Activated T-helper 1 cell treated with anti-CD3 and anti-CD28 coated beads, Interleukin-12 subunit alpha, Interleukin-12 subunit beta, Interleukin-2, Interleukin-4 antibody, amounts not matched to agents 30 ng/mL and 10 ng/mL and 1 ng/mL, durations not matched to agents 14 hours and 24 hours and 36 hours (primary cell): ENCODE measurements around the gene GRM8. TPM values are rescaled to one million over a fixed set of nuclear protein-coding genes. Genes with fewer than 3 reads are reported as not detected.

Experiments
- DNase-seq: peaks from one replicate; pipeline ENCODE4 v3.0.0; 2021; ENCODE audit warnings: low spot score
- H3K27ac Mint-ChIP-seq: one replicate; pipeline ENCODE4 v1.8.0; 2021; ENCODE audit warnings: mild to moderate bottlenecking, mixed read lengths
- H3K27me3 Mint-ChIP-seq: one replicate; pipeline ENCODE4 v1.8.0; 2022; ENCODE audit warnings: mild to moderate bottlenecking, moderate library complexity, mixed read lengths; ENCODE audit not compliant: insufficient read depth
- H3K36me3 Mint-ChIP-seq: one replicate; pipeline ENCODE4 v1.8.0; 2021; ENCODE audit warnings: low read depth, mixed read lengths
- H3K4me1 Mint-ChIP-seq: one replicate; pipeline ENCODE4 v1.8.0; 2021; ENCODE audit warnings: low read depth, mixed read lengths
- H3K4me3 Mint-ChIP-seq: one replicate; pipeline ENCODE4 v1.8.0; 2021; ENCODE audit warnings: mild to moderate bottlenecking, moderate library complexity, mixed read lengths
- H3K9me3 Mint-ChIP-seq: one replicate; pipeline ENCODE4 v1.8.0; 2021; ENCODE audit warnings: mixed read lengths
- intact Hi-C: fragments of 100-400 bp; cut with micrococcal nuclease; formaldehyde crosslinking; loops from one replicate; pipeline ENCODE4 v1.15.1; 2024
- total RNA-seq: library from RNA; stranded (reverse); gene quantifications from 2 replicates; pipeline ENCODE4 v1.2.3, GENCODE V29; 2022

GRM8 gene
- not detected in 2 replicates for total RNA-seq

DNA sequence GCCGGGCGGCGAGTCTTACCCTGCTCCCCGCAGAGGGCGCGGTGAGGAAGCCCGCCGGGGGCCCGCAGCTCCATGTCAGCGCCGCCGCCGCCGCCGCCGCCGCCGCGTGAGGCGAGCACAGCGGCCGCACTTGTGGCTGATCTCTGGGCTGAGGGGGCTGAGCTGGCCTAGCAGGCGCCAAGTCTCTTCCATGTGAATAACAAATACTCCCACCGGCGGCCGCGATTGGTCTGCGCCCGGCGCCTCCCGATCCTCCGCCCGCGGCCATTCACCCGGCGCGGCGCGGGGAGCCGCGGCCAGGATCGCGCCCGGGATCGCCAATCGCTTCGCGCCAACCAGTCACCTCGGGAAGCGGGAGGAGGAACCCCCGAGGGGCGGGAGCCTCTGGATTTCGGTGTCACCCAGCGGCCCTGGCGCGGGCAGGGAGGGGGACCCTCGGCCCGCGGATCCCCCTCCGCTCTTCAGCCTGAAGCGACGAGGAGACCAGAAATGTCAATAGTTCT lies at the start of gene GRM8:
Gene GRM8, minus strand, starts transcription at position 164 of the 503 bp plus-strand sequence.
- Mint-ChIP-seq H3K4me3 (peak within 1 kb of the TSS; percentile 81), H3K9me3 (no peaks in the 10 kb centered on the region), H3K27me3 (peaks cover 76% of the 10 kb centered on the region), H3K36me3 (no peaks in the 10 kb centered on the region), H3K27ac (no peak within 1 kb of the TSS), H3K4me1 (peaks cover 17% of the 10 kb centered on the region)
- no peak for DNase-seq
- intact Hi-C loops: loop anchor here (2.0 to 5.0 kb wide), 2 partner anchors 139 to 194 kb away; partner anchors contain the start of gene ZNF800

DNA sequence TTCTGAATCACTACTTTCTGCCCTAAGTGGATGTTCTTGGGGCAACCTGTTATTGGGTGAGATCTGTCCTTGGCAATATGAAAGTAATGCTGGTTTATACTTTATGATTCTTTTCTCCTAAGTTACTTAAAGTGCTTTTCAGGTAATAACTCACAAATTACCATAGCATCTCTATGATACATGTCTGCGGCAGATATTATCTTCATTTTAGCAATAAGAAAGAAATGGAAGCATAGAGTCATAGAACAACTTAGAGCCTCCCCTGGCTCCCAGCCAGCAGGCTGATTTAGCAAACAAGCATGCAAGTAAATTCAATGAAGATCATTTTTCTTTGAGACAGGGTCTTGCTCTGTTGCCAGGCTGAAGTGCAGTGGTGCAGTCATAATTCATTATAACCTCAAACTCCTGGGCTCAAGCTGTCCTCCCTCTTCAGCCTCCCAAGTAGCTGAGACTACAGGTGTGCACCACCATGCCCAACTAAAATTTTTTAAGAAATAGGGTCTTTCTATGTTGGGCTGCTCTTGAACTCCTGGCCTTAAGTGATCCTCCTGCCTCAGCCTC lies 38.1 kb upstream of the GRM8 start:
- Mint-ChIP-seq H3K9me3 (no peaks in the 10 kb centered on the region), H3K36me3 (no peaks in the 10 kb centered on the region), H3K27ac (no peak overlapping the region), H3K27me3 (peaks cover 13% of the 10 kb centered on the region), H3K4me1 (no peaks in the 10 kb centered on the region), H3K4me3 (no peak overlapping the region)
- intact Hi-C loops: no loop called here
- DNase-seq: no peak

DNA sequence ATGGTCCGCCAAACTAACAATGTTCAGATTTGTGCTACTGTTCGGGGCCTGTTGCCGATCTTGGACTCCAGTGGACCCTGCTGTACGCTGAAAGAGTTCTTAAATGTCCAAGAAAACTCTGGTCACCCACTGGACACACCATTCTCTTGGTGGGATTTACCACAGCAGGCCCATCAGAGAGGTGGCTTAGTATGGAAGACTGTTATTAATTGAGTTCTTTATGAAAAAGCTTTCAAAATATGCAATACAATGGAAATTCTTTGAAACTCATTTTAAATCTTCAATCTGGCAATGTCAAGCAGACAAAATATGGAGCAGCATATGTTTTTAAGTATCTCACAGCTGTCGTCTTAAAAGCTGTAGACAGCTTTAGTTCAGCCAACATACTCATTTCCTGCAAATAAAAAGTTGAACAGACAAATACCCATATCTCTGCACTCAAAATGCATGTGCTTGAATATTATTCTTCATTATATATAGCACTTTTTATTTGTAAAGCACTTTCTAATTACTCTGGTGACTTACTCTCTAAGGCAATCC lies 37.4 kb upstream of the GRM8 start:
- intact Hi-C loops: no loop called here
- H3K4me3 Mint-ChIP-seq: no peak overlapping the region
- no peak overlapping the region for H3K27ac Mint-ChIP-seq
- DNase-seq: no peak
- H3K36me3 Mint-ChIP-seq: no peaks in the 10 kb centered on the region
- peaks cover 10% of the 10 kb centered on the region for H3K27me3 Mint-ChIP-seq
- no peaks in the 10 kb centered on the region for H3K4me1 Mint-ChIP-seq
- H3K9me3 Mint-ChIP-seq: no peaks in the 10 kb centered on the region

DNA sequence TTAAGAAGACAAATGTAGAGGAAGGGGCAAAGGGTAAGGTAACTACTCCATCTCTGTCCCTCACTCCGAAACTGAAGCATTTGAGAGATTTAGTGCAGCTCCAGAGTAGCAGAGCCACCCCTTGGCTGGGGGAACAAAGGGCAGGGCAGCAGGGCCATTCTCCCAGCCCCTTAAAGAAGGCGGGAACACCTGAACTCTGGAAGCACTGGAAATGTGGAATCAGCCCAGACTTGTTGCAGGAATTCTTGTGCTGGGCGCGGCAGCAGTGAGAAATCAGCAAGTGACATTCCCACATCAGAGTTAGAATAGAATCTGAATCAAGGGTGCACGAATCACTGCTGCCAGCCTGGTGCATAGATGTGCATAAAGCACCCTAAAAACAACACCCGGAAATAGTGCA lies 34.4 kb upstream of the GRM8 start:
- intact Hi-C loops: no loop called here
- H3K27me3 Mint-ChIP-seq: no peaks in the 10 kb centered on the region
- H3K4me3 Mint-ChIP-seq: no peak overlapping the region
- no peak overlapping the region for H3K27ac Mint-ChIP-seq
- DNase-seq: no peak
- H3K9me3 Mint-ChIP-seq: no peaks in the 10 kb centered on the region
- H3K4me1 Mint-ChIP-seq: no peaks in the 10 kb centered on the region
- H3K36me3 Mint-ChIP-seq: no peaks in the 10 kb centered on the region

DNA sequence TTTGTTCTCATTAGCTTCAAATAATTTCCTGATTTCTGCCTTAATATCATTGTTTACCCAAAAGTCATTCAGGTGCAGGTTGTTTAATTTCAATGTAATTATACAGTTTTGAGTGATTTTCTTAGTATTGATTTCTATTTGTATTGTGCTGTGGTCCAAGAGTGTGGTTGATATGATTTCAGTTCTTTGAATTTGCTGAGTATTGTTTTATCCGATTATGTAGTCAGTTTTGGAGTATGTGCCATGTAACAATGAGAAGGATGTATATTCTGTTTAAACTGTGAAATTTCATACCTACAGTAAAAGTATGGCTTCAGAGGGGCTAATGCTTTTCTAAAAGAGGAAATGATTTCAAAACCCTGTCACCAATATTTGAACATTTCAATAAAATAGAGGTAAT lies 17.4 kb upstream of the GRM8 start:
- H3K27me3 Mint-ChIP-seq: peaks cover 17% of the 10 kb centered on the region
- H3K36me3 Mint-ChIP-seq: no peaks in the 10 kb centered on the region
- no peak for DNase-seq
- H3K4me1 Mint-ChIP-seq: no peaks in the 10 kb centered on the region
- no peaks in the 10 kb centered on the region for H3K9me3 Mint-ChIP-seq
- H3K27ac Mint-ChIP-seq: no peak overlapping the region
- intact Hi-C loops: no loop called here
- no peak overlapping the region for H3K4me3 Mint-ChIP-seq

DNA sequence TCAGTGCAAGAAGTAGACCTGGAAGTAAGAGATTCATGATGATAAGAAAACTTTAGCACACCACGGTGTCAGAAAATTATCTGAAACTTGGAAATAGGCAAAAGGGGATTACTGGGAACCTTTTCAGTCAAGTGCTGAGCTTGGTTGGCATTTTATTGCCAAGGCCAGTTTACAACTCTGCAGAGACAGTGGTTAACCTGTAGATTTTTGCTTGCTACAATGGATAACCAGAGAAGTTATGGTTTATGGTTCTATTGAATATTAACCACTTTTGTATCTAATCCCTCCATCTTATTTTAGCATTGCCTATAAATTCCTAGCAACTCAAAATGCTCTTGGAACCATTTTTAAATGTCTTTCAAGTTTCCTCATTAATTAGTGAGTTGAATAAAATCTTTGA lies 13.3 kb upstream of the GRM8 start:
- Mint-ChIP-seq H3K27me3 (peaks cover 25% of the 10 kb centered on the region), H3K4me1 (no peaks in the 10 kb centered on the region), H3K27ac (no peak overlapping the region), H3K36me3 (no peaks in the 10 kb centered on the region), H3K4me3 (no peak overlapping the region), H3K9me3 (no peaks in the 10 kb centered on the region)
- intact Hi-C loops: no loop called here
- no peak for DNase-seq

DNA sequence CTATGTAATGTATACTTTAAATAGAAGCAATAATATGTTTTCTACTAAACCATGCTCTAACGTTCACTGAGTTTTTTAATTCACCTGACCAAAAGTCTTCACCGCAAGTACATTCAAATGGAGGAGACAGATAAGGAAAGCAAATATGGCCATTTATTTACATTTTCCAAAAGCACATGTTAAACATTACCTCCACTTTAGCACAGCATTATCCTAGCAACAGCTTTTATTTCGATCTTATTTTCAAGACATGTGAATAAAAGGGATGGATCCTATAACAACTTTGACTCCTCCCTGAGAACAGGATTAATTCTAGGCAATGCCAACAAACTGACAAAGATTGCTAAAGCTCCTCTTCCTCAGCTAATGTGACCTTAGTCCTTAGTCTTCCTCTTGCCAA lies 11.5 kb upstream of the GRM8 start:
- intact Hi-C loops: no loop called here
- Mint-ChIP-seq H3K27me3 (peaks cover 28% of the 10 kb centered on the region), H3K36me3 (peaks cover 2% of the 10 kb centered on the region), H3K27ac (no peak overlapping the region), H3K4me3 (no peak overlapping the region), H3K9me3 (peaks cover 3% of the 10 kb centered on the region), H3K4me1 (no peaks in the 10 kb centered on the region)
- DNase-seq: no peak

DNA sequence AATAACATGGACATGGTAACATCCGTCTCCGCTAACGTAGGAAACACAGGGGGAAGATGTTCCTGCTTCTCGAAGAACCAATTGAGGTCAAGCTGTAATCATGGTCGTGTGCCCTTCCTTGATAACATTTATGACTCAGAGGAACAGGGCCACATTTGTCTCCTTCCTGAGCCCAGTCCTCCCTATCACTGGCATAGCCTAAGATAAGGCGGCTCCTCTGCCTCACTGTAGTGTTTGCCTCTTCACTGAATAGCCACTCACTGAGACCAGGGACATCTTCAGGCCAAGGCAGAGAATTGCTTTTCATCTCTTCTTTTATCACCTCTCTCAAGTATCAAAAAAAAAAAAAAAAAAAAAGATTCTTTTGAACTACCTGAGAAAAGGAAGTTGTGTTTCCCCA lies 5.4 kb upstream of the GRM8 start:
- peaks cover 3% of the 10 kb centered on the region for H3K9me3 Mint-ChIP-seq
- intact Hi-C loops: no loop called here
- peaks cover 2% of the 10 kb centered on the region for H3K36me3 Mint-ChIP-seq
- H3K27me3 Mint-ChIP-seq: peaks cover 54% of the 10 kb centered on the region
- H3K4me3 Mint-ChIP-seq: no peak overlapping the region
- no peaks in the 10 kb centered on the region for H3K4me1 Mint-ChIP-seq
- H3K27ac Mint-ChIP-seq: no peak overlapping the region
- DNase-seq: no peak

DNA sequence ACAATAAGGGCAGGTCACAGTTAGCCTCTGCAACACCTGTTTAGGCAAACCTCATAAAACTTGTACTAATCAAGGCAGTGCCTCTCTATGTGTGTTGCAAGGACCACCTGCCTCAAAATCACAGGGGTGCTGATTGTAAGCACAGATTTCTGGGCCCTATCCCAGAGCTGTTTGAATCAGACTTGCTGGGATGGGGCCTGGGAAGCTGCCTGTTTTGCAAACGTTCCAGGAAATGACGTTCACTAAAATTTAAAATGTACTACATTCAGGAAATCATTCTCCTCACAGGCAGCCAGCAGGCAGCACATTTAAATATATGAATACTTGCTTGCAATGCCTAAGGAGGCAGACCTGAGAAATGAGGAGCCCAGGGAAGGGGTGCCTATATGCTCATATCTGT lies 4.3 kb upstream of the GRM8 start:
- Mint-ChIP-seq H3K9me3 (peaks cover 3% of the 10 kb centered on the region), H3K4me3 (no peak overlapping the region), H3K36me3 (peaks cover 2% of the 10 kb centered on the region), H3K4me1 (peaks cover 5% of the 10 kb centered on the region), H3K27ac (no peak overlapping the region), H3K27me3 (peaks cover 61% of the 10 kb centered on the region)
- intact Hi-C loops: no loop called here
- DNase-seq: no peak

DNA sequence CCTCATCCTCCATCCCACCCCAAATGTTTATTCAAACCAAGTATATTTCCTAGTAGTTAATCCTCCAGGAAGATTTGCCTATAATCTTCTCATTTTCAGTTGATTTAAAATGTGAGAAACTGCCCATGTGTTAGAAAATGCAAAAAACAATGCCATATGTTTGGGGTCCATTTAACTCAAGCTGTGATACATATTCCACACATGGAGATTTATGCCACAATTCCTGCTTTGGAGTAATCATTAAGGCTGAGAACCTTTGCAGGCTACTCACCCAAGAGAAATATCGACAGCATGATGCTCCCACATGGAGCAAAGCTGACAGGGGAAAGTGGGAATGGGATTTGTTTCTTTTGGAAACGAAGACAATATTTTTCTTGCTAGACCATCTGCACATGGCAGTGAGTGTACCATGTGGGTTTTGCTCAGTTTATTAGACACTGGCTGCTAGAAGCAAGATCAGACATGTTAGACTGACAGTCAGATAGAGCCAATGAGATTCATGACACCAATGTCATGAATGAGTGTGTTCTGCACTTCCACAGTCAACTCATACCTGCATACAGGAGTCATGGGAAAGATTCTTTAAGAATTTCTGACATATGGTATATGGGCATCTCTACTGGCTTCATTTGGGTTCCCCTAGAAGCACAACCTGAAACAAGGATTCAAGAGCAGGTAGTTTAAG lies 3.4 kb upstream of the GRM8 start:
- Mint-ChIP-seq H3K36me3 (peaks cover 2% of the 10 kb centered on the region), H3K4me1 (peaks cover 8% of the 10 kb centered on the region), H3K27me3 (peaks cover 60% of the 10 kb centered on the region), H3K4me3 (no peak overlapping the region), H3K27ac (no peak overlapping the region), H3K9me3 (peaks cover 3% of the 10 kb centered on the region)
- DNase-seq: no peak
- intact Hi-C loops: no loop called here

DNA sequence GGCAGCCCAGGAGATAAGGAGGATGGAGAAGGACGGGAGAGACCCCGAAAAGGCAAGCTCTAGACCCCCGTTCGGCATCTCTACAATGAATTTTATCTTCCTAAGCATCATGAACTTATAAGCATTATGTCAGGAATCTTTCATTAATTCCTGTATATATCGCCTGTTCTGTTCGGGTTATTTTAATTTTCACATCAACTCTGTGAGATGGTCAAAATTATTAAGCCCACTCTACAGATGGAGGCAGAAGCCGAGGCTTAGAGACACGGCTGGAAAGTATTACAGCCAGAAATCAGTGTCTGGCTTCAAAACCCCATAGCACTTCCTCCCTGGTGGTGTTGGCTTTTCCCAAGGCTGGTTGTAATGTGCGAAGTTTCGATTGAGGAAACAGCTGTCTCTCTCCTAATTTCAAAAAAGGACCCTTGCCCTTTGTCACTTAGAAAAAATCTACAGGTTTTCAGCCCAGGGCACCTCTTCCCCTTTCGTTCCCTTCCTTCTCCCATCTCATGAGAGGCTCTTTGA lies 1.5 kb upstream of the GRM8 start:
- intact Hi-C loops: loop anchor here (1.0 to 5.0 kb wide), 3 partner anchors 138 to 451 kb away; partner anchors contain the start of gene ZNF800
- Mint-ChIP-seq H3K9me3 (no peaks in the 10 kb centered on the region), H3K27me3 (peaks cover 68% of the 10 kb centered on the region), H3K27ac (no peak overlapping the region), H3K4me3 (peak overlapping the region; percentile 30), H3K4me1 (peaks cover 17% of the 10 kb centered on the region), H3K36me3 (no peaks in the 10 kb centered on the region)
- no peak for DNase-seq

DNA sequence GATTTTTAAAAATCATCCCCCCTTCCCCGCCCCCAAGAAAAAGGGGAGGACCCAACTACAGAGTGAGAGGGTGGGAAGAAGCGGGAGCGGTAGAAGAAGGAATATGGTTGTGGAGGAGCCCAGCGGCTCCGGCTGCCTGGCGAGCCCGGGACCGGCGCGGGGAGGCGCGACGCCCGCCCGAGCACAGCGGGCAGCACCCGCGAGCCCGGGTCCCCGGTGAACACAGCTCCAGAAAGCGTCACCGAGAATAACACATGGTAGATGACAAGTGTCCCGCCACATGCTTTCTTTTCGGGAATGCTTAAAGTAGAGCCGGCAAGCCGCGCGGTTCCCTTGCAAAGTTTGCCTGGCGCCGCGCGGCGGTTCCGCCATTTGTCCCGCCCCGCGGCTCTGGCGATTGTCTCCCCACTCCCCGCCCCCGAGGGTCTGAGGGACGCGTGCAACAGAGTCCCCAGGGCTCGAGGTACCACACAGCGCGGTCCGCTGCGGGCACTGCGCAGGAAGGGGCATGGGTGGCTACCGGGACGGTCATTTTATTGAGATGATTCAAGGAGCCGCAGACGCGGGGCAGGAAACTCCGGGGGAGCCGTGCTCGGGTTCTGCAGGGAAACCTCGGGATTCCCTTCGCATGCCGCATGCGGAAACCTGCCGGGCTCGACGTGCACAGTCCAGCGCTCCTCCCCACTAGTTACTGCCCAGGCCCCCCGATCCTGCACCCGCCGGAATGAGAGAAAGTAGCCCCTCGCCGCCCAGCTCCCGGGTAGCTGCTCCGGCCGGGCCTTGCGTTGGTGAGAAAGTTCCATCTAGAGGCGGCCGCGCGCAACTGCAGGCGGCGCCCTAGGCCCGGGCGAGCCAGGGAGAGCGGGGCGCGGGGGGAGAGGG lies 781 bp upstream of the GRM8 start:
- DNase-seq: peak; percentile 40
- intact Hi-C loops: loop anchor here (1.0 to 5.0 kb wide), 4 partner anchors 139 to 450 kb away; partner anchors contain the start of gene ZNF800
- peak overlapping the region; percentile 81 for H3K4me3 Mint-ChIP-seq
- peaks cover 73% of the 10 kb centered on the region for H3K27me3 Mint-ChIP-seq
- no peaks in the 10 kb centered on the region for H3K9me3 Mint-ChIP-seq
- H3K27ac Mint-ChIP-seq: no peak overlapping the region
- no peaks in the 10 kb centered on the region for H3K36me3 Mint-ChIP-seq
- peaks cover 17% of the 10 kb centered on the region for H3K4me1 Mint-ChIP-seq
